Measurements from ENCODE around the gene MAP2K2. TPM values are rescaled to one million over a fixed set of nuclear protein-coding genes. Genes with fewer than 3 reads are reported as not detected.

MAP2K2 gene
- total and polyA plus RNA-seq, 2 experiments from 2014 or later: 217 to 240 TPM

DNA sequence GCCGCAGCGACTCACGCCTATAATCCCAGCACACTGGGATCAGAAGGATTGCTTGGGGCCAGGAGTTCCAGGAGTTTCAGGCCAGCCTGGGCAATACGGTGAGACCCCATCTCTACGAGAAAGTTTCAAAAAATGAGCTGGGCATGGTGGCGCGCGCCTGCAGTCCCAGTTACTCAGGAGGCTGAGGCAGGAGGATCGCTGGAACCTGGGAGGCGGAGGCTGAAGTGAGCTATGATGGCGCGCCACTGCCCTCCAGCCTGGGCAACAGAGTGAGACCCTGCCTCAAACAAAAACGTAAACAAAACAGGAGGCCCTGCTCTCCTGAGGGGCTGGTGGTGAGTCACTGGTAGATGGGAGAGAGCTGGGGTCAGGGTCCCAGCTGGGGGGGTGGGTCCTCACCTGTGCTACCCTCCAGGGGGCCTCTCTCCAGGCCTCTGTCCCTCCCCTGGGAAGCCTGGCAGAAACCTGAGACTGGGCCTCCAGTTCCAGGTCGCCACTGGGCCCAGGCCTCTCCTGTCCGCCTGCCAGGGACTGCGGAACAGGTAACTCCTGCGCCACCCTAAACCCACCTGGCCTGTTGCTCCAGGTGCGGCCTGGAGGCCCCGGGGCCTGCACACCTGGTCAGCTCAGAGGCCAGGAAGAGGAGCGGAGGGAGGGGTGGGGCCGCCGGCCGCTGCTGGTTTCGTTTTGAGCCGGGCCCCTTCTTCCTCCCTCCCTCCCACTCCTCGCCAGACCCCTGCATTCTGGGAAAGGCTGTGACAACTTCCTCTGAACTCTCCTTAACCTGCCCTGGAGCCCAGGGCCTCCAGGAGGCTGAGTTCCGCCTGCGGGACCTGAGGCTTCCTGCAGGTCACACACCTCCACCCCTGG lies 40.0 kb downstream of the MAP2K2 start:
- no peaks in the 10 kb centered on the region for H3K4me1 ChIP-seq (ENCODE audit: low read depth)
- H3K9me3 ChIP-seq (ENCODE audit: low read depth): no peaks in the 10 kb centered on the region
- no peaks in the 10 kb centered on the region for H3K27me3 ChIP-seq
- H3K4me3 ChIP-seq: no peak overlapping the region
- H3K27ac ChIP-seq: no peak overlapping the region
- no peak for DNase-seq (ENCODE audit: low read depth in 1 of 2, low spot score in 1 of 2)
- H3K36me3 ChIP-seq: no peaks in the 10 kb centered on the region
- TF ChIP-seq, protein P1, sequence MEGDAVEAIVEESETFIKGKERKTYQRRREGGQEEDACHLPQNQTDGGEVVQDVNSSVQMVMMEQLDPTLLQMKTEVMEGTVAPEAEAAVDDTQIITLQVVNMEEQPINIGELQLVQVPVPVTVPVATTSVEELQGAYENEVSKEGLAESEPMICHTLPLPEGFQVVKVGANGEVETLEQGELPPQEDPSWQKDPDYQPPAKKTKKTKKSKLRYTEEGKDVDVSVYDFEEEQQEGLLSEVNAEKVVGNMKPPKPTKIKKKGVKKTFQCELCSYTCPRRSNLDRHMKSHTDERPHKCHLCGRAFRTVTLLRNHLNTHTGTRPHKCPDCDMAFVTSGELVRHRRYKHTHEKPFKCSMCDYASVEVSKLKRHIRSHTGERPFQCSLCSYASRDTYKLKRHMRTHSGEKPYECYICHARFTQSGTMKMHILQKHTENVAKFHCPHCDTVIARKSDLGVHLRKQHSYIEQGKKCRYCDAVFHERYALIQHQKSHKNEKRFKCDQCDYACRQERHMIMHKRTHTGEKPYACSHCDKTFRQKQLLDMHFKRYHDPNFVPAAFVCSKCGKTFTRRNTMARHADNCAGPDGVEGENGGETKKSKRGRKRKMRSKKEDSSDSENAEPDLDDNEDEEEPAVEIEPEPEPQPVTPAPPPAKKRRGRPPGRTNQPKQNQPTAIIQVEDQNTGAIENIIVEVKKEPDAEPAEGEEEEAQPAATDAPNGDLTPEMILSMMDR (IDR thresholded peaks at IDR 0.05; ENCODE audit: low read depth, low read length): no peak

- Histone ChIP-seq H3K9me3 (ENCODE audit: low read depth) (no peaks in the 10 kb centered on the region), H3K36me3 (no peaks in the 10 kb centered on the region), H3K27me3 (no peaks in the 10 kb centered on the region), H3K4me3 (no peak overlapping the region), H3K27ac (no peak overlapping the region), H3K4me1 (ENCODE audit: low read depth) (peaks cover under 1% of the 10 kb centered on the region)
- DNase-seq (ENCODE audit: low read depth in 1 of 2, low spot score in 1 of 2): no peak
- TF ChIP-seq, protein P1 (IDR thresholded peaks at IDR 0.05; ENCODE audit: low read depth, low read length): no peak
Observed at GRCh38 chr19:4082172-4082571, 41.8 kb downstream of the MAP2K2 start.

- Histone ChIP-seq H3K4me1 (ENCODE audit: low read depth) (peaks cover 2% of the 10 kb centered on the region), H3K4me3 (no peak overlapping the region), H3K36me3 (no peaks in the 10 kb centered on the region), H3K27ac (no peak overlapping the region), H3K27me3 (no peaks in the 10 kb centered on the region), H3K9me3 (ENCODE audit: low read depth) (no peaks in the 10 kb centered on the region)
- DNase-seq (ENCODE audit: low read depth in 1 of 2, low spot score in 1 of 2): peak in 1 of 2 donors; percentile 45
- TF ChIP-seq, protein P1 (IDR thresholded peaks at IDR 0.05; ENCODE audit: low read depth, low read length): no peak
Observed at GRCh38 chr19:4081441-4082129, 42.3 kb downstream of the MAP2K2 start.

- Histone ChIP-seq H3K4me3 (no peak overlapping the region), H3K36me3 (no peaks in the 10 kb centered on the region), H3K27me3 (no peaks in the 10 kb centered on the region), H3K27ac (no peak overlapping the region), H3K4me1 (ENCODE audit: low read depth) (peaks cover 2% of the 10 kb centered on the region), H3K9me3 (ENCODE audit: low read depth) (no peaks in the 10 kb centered on the region)
- TF ChIP-seq, protein P1 (IDR thresholded peaks at IDR 0.05; ENCODE audit: low read depth, low read length): no peak
- no peak for DNase-seq (ENCODE audit: low read depth in 1 of 2, low spot score in 1 of 2)
Observed at GRCh38 chr19:4080473-4080872, 43.4 kb downstream of the MAP2K2 start.

DNA sequence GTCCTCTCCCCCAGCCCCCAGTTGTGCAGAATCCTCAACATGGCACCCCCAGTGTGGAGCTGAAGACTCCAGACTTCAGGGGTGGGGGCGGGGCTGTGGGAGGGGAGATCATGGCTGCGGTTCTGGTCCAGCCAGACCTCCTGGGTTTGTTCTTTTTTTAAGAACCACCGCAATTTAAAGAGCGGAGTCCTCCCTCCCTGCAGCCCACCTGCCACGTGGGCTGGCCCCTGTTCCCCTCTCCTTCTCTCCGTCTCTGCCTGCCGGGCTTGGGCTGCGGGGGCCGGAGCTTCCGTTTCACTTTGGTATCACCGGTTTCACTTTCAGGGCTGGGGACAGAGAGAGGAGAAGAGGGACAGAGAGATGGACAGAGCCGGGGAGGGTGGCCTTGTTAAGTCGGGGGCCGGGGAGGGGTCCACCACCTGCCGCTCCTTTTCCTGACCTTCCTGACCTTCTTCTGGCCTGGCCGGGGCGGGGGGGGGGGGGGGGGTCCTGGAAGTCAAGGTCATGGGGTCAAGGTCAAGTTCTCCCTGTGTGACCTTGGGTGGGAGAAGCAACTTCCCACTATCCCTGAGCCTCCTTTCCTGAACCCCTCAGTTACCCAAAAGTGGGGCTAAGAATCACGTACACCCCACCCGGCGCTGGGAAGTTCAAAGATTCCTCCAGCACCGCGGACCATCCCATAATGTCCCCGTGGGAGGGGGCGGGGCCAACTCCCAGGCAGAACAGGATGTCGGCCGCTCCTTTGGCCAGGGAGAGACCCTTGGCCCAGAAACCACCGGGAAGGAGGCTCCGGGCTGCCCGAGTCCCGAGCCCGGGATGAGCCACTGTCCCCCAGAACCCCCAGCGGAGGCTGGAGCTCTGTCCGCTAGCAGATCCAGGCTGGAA lies 45.9 kb downstream of the MAP2K2 start:
- Histone ChIP-seq H3K36me3 (no peaks in the 10 kb centered on the region), H3K27ac (no peak overlapping the region), H3K4me1 (ENCODE audit: low read depth) (peaks cover 2% of the 10 kb centered on the region), H3K27me3 (no peaks in the 10 kb centered on the region), H3K9me3 (ENCODE audit: low read depth) (no peaks in the 10 kb centered on the region), H3K4me3 (no peak overlapping the region)
- peak; percentile 28 to 60 for DNase-seq (ENCODE audit: low read depth in 1 of 2, low spot score in 1 of 2)
- TF ChIP-seq, protein P1 (IDR thresholded peaks at IDR 0.05; ENCODE audit: low read depth, low read length): no peak

Measured in cardiac muscle cell (in vitro differentiated cells and primary cell).